Measurements from ENCODE around the gene MMP17.
A peak's percentile ranks its signal among the peaks of the same experiment; 100 is the strongest.
"Not testable (repeated sequence)": the region's sequence is repeated elsewhere in the genome, so short reads cannot be mapped to it uniquely, and the experiment has no call there.

Gene MMP17

DNA sequence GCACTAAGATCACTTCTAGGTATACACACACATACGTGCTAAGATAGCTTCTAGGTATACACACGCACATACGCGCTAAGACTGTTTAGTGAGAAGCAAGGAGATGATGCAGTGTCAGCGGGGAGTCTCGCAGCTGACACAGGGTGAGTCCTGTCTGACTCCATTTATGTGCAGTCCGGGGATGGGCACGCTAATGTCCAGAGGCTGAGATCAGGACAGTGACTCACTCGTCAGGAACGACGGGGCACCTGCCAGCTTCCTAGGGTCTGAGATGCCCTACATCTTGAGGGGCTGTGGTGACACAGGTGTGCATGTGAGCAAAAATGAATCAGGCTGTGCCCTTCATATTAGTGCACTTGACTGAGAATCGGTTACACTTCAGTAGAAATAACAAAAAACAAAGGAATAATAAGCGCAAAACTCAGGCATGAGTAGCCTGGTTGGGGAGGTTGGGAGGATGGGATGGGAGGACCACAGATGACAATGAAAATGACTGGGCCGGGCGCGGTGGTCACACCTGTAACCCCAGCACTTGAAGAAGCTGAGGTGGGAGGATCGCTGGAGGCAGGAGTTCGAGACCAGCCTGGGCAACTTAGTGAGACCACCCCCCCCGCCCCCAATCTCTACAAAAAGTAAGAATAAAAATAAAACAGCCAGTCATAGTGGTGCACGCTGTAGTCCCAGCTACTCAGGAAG lies 37.1 kb downstream of the MMP17 start:
- DNase-seq (ENCODE audit: low read depth), result no peak

GRCh38 chr12:131867471-131867870 lies 39.3 kb downstream of the MMP17 start:
- DNase-seq (ENCODE audit: low read depth), result no peak

DNA sequence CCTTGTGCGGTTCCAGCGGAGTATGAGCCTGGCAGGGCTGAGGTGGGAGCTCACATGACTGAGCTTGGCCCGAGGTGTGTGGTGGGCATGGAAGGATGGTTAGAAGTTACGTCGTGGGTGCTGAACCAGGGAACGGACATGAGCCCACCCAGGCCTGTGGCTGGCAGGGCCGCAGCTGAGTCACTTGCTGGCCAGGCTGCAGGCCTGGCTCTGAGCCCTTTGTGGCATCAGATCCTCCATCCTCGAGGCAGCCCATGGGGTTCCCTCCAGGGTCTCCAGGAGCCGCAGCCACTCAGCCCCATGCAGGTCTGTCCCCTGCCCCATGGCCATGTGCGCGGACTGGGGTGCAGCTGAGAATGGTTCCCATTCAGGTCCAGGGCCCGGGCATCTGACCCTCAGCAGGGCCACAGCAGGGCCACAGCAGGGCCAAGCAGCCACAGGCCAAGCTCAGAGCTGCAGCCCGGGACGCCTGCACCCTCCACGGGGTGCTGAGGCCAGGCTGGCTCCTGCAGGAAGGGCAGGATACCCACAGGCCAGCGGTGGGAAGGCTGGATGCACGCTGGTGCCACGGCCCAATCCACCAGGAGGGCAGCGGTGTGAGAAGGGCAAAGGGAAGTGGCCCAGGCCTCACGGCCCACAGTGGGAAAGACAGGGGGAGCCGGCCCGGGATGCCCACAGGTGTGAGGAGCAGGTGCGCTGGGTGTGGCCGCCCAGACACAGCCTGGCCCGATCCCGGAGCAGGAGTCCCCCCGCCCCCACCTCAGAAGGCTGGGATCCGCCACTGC lies 39.9 kb downstream of the MMP17 start:
- no peak for DNase-seq (ENCODE audit: low read depth)

- DNase-seq (ENCODE audit: low read depth), result peak; percentile 30
Observed at GRCh38 chr12:131869871-131870418, 41.8 kb downstream of the MMP17 start.

- DNase-seq (ENCODE audit: low read depth), result no peak
Observed at GRCh38 chr12:131871677-131872076, 43.5 kb downstream of the MMP17 start.

DNA sequence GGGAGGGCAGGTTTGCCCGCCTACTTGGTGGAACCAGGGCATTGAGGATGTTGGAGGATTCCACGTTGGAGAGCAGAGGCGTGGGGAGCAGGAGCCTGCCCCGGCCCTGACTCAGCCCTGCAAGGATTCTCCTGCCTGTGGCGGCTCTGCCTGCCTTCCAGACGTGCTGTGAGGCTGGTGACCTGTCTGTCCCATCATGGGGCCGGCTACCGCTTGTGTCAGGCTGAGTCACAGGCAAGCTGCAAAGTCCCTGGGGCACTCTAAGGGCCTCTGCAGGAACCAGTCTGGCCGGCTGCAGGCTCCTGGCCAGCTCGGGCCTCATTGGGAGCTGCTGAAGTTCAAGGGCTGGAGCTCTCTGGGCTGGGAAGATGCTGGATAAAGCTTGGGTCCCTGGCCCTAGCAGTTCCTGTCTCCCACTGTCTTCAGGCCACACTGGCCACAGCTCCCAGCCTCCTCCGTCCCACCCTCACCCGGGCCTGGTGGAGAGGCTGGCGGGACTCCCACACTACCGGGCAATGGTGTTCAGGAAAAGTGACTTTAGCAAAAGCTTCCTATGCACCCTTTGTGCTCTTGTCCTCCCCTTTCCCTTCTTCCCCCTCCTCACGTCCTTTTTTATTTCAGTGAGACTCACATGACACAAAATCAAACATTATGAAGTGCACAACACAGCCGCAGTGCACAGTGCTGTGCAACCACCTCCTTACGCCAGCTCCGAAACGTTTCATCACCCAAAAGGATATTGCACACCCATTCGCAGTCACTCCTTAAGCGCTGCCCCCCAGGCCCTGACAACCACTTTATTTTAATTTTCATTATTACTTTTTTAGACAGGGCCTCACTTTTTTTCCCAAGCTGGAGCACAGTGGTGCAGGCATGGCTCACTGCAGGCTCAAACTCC lies 44.2 kb downstream of the MMP17 start:
- DNase-seq (ENCODE audit: low read depth), result no peak

GRCh38 chr12:131873293-131873692 lies 45.1 kb downstream of the MMP17 start:
- no peak for DNase-seq (ENCODE audit: low read depth)

DNA sequence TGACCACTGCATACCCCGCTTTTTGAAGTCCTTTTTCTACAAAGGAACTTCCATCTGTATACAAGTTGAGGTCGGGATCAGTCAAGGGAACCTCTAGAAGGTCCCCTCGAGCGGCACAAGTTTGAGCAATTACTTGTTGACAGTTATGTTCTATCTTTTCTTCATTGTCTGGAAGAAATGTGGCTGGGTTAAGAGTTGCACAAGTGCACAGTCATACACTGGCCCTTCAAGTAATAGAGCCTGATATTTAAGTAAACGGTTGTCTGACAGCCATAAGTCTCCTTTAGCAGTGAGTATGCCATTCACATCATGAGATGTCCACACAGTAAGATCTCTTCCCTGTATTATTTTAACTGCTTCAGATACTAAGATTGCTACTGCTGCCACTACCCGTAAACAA lies 46.8 kb downstream of the MMP17 start:
- not testable (repeated sequence) for DNase-seq (ENCODE audit: low read depth)

DNA sequence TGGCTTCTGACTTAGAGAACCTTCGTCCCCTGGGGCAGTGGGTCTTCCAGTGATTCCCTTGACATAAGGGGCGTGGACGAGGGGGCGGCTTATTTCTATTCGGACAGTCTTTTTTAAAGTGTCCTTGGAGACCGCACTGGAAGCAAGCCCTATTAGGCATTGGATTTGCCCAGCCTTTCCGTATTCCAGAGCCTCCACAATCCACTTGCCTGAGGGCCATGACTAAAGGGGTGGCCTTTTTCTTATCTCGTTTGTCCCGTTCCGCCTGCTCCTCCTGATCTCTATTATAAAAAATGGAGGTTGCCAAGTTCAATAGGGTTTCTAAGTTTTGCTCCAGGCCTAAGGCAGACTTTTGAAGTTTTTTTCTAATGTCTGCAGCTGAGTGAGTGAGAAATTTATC lies 49.0 kb downstream of the MMP17 start:
- DNase-seq (ENCODE audit: low read depth), result not testable (repeated sequence)

- not testable (repeated sequence) for DNase-seq (ENCODE audit: low read depth)
Observed at GRCh38 chr12:131878436-131878835, 50.2 kb downstream of the MMP17 start.

- DNase-seq (ENCODE audit: low read depth), result no peak
Observed at GRCh38 chr12:131882804-131883520, 54.8 kb downstream of the MMP17 start.

GRCh38 chr12:131883521-131883900 lies 55.3 kb downstream of the MMP17 start:
- no peak for DNase-seq (ENCODE audit: low read depth)

GRCh38 chr12:131885076-131885475 lies 56.9 kb downstream of the MMP17 start:
- DNase-seq (ENCODE audit: low read depth), result not testable (repeated sequence)

GRCh38 chr12:131885543-131886057 lies 57.4 kb downstream of the MMP17 start:
- DNase-seq (ENCODE audit: low read depth), result no peak

DNA sequence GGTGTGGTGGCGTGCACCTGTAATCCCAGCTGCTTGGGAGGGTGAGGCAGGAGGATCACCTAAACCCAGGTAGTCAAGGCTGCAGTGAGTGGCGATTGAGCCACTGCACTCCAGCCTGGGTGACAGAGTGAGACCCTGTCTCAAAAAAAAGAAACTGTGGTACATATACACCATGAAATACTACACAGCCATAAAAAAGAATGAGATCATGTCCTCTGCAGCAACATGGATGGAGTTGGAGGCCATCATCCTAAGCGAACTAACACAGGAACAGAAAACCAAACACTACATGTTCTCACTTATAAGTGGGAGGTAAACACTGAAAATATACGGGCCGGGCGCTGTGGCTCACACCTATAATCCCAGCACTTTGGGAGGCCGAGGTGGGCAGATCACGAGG lies 63.5 kb downstream of the MMP17 start:
- not testable (repeated sequence) for DNase-seq (ENCODE audit: low read depth)

- no peak for DNase-seq (ENCODE audit: low read depth)
Observed at GRCh38 chr12:131892711-131893604, 64.8 kb downstream of the MMP17 start.

GRCh38 chr12:131893605-131894312 lies 65.6 kb downstream of the MMP17 start:
- no peak for DNase-seq (ENCODE audit: low read depth)

DNA sequence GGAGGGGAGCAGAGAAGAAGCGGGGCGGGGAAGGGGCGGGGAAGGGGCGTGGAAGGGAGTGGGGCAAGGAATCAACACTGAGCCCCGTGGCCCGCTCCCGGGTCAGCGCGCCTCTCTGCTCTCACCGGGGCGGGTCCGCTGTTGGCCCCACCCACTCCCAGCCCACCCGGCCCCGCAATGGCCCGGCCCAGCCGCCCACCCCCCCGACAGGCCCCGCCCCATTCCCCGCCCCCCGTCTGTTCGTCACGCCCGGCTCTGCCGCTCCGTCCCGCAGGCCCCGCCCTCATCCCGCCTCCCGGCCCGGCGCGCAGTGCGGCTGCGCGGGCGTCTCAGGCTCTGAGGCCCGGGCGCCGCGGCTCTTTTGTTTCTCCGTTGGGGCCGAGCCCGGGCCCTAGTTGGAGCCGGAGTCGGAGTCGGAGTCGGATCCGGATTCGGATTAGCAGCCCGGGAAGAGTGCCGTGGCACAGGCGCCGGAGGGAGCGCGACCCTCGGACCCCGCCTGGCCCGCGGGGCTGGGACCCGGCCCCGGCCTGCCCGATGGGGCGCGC lies 66.2 kb downstream of the MMP17 start, which contains the start of gene ULK1:
TSS of gene ULK1 (plus strand) at position 310 of the 548 bp plus-strand sequence. CDS start 380 bp downstream, outside the sequence.
- DNase-seq (ENCODE audit: low read depth), result no peak

DNA sequence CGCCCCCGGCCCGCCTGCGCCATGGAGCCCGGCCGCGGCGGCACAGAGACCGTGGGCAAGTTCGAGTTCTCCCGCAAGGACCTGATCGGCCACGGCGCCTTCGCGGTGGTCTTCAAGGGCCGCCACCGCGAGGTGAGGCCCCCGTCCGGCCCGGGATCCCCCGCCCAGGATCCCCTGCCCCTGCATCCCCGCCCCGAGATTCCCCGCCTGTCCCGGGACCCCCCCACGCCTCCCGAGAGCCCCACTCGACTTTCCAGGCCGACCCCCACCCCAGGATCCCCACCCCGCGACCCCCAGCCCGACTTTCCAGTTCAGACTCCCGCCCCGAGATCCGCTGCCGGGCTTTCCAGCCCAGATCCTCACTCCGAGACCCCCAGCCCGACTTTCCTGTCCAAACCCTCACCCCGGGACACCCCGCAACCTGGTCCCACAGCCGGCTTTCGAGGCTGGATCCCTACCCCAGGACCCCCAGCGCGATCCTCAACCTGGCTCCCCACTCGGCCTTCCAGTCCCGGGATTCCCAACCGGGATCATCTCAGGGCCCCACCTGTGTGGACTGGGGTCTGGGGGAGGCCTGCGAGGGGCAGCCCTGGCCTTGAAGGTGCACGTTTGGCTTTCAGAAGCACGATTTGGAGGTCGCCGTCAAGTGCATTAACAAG lies 66.9 kb downstream of the MMP17 start:
- no peak for DNase-seq (ENCODE audit: low read depth)

Data from non-pigmented ciliary epithelial cell (primary cell).